Lower lobe of right lung (tissue), 2 donors: ENCODE results near the gene COMMD4. TPM values are rescaled to one million over a fixed set of nuclear protein-coding genes. Genes with fewer than 3 reads are reported as not detected.

Experiments used
- ATAC-seq, 2 donors: fragments of 200-7000 bp; cut with Tn5 transposase; one replicate each; pipeline ENCODE4 v1.9.1; 2020 to 2022; ENCODE audit warnings: mild to moderate bottlenecking in 2 of 2, moderate library complexity in 2 of 2
- DNase-seq: peaks from one replicate; pipeline ENCODE4 v3.0.0-alpha.2; 2020
- H3K27ac ChIP-seq: fragments of 200-600 bp; one replicate; pipeline ENCODE4 v1.8.0; 2022
- H3K27me3 ChIP-seq: fragments of 200-600 bp; one replicate; pipeline ENCODE4 v1.8.0; 2022; ENCODE audit warnings: low read depth
- H3K36me3 ChIP-seq: fragments of 200-600 bp; one replicate; pipeline ENCODE4 v1.8.0; 2022; ENCODE audit warnings: mild to moderate bottlenecking
- H3K4me1 ChIP-seq: fragments of 200-600 bp; one replicate; pipeline ENCODE4 v1.8.0; 2022
- H3K4me3 ChIP-seq: fragments of 200-600 bp; one replicate; pipeline ENCODE4 v1.8.0; 2022; ENCODE audit warnings: mild to moderate bottlenecking
- H3K9me3 ChIP-seq: fragments of 200-600 bp; one replicate; pipeline ENCODE4 v1.8.0; 2022
- CTCF ChIP-seq: fragments of 200-600 bp; IDR thresholded peaks from one replicate; pipeline ENCODE4 v1.8.0; 2022; ENCODE audit warnings: antibody characterized with exemption, mild to moderate bottlenecking
- intact Hi-C: fragments of 100-400 bp; cut with DNase I; formaldehyde crosslinking; loops from one replicate; pipeline ENCODE4 v1.11.0; 2022
- total RNA-seq: library from RNA; stranded (reverse); fragmentation: NEBNext Ultra II Directional; extraction: Animal tissue kit (Norgen Biotek cat#: 25700); gene quantifications from one replicate; pipeline ENCODE4 v1.2.1, GENCODE V29; 2021
- donor health status: DM: no; HTN: yes; CAD: no; lungs with severe emphysema.

COMMD4 gene
- total RNA-seq, 1 donor from 2014 or later = 59.0 TPM

GRCh38 chr15:75352186-75353080 lies 16.6 kb downstream of the COMMD4 start:
- Histone ChIP-seq H3K27ac (no peak overlapping the region), H3K36me3 (peaks cover 32% of the 10 kb centered on the region), H3K4me3 (no peak overlapping the region), H3K27me3 (no peaks in the 10 kb centered on the region), H3K9me3 (no peaks in the 10 kb centered on the region), H3K4me1 (peaks cover 21% of the 10 kb centered on the region)
- DNase-seq (peak; percentile 31), ATAC-seq (no peak)
- intact Hi-C loops = no loop called here
- no peak for TF ChIP-seq CTCF

GRCh38 chr15:75353604-75354003 lies 17.7 kb downstream of the COMMD4 start:
- no peak for DNase-seq

GRCh38 chr15:75354454-75354853 lies 18.6 kb downstream of the COMMD4 start:
- no peaks in the 10 kb centered on the region for H3K27me3 ChIP-seq
- intact Hi-C loops = no loop called here
- peaks cover 9% of the 10 kb centered on the region for H3K4me1 ChIP-seq
- no peak overlapping the region for H3K4me3 ChIP-seq
- DNase-seq (no peak), ATAC-seq (no peak)
- H3K36me3 ChIP-seq = peaks cover 52% of the 10 kb centered on the region
- no peaks in the 10 kb centered on the region for H3K9me3 ChIP-seq
- no peak overlapping the region for H3K27ac ChIP-seq
- no peak for TF ChIP-seq CTCF

More at GRCh38 chr15:75353604-75354003, 17.7 kb downstream of the COMMD4 start:
- Histone ChIP-seq H3K36me3 (peaks cover 43% of the 10 kb centered on the region), H3K27me3 (no peaks in the 10 kb centered on the region), H3K9me3 (no peaks in the 10 kb centered on the region), H3K4me3 (no peak overlapping the region), H3K27ac (no peak overlapping the region), H3K4me1 (peaks cover 17% of the 10 kb centered on the region)
- intact Hi-C loops = no loop called here
- no peak for TF ChIP-seq CTCF
- no peak for ATAC-seq

GRCh38 chr15:75355369-75355768 lies 19.5 kb downstream of the COMMD4 start:
- peaks cover 61% of the 10 kb centered on the region for H3K36me3 ChIP-seq
- no peak overlapping the region for H3K27ac ChIP-seq
- intact Hi-C loops = no loop called here
- ATAC-seq = no peak
- H3K27me3 ChIP-seq = no peaks in the 10 kb centered on the region
- H3K4me3 ChIP-seq = no peak overlapping the region
- no peak for DNase-seq
- no peaks in the 10 kb centered on the region for H3K4me1 ChIP-seq
- no peaks in the 10 kb centered on the region for H3K9me3 ChIP-seq
- TF ChIP-seq CTCF = no peak

- ATAC-seq (no peak), DNase-seq (no peak)
- no peak overlapping the region for H3K27ac ChIP-seq
- H3K36me3 ChIP-seq = peaks cover 67% of the 10 kb centered on the region
- no peak overlapping the region for H3K4me3 ChIP-seq
- intact Hi-C loops = no loop called here
- H3K4me1 ChIP-seq = no peaks in the 10 kb centered on the region
- no peak for TF ChIP-seq CTCF
- H3K27me3 ChIP-seq = no peaks in the 10 kb centered on the region
- no peaks in the 10 kb centered on the region for H3K9me3 ChIP-seq
Observed at GRCh38 chr15:75356006-75356405, 20.1 kb downstream of the COMMD4 start.
